Thyroid gland (tissue), 4 donors: ENCODE data around the gene SAMD11.

Experiments used
- POLR2A ChIP-seq, 2 donors: fragments of 450-650 bp; IDR thresholded peaks; one replicate each; pipeline ENCODE4 v1.6.1; 2017; ENCODE audit warnings: antibody characterized with exemption in 2 of 2, mild to moderate bottlenecking in 2 of 2, moderate library complexity in 1 of 2
- TF ChIP-seq, protein P1 (sequence below), 6 experiments: fragments of 200-600 bp in 3 of 6; fragments of 450-650 bp in 3 of 6; sonication (generic) in 3 of 6; IDR thresholded peaks; one replicate each; pipeline ENCODE4 v1.5.1; 2016 to 2019; ENCODE audit warnings: antibody characterized with exemption in 6 of 6, mild to moderate bottlenecking in 2 of 6, inconsistent platforms in 1 of 6, moderate library complexity in 1 of 6

- TF ChIP-seq, protein P1, sequence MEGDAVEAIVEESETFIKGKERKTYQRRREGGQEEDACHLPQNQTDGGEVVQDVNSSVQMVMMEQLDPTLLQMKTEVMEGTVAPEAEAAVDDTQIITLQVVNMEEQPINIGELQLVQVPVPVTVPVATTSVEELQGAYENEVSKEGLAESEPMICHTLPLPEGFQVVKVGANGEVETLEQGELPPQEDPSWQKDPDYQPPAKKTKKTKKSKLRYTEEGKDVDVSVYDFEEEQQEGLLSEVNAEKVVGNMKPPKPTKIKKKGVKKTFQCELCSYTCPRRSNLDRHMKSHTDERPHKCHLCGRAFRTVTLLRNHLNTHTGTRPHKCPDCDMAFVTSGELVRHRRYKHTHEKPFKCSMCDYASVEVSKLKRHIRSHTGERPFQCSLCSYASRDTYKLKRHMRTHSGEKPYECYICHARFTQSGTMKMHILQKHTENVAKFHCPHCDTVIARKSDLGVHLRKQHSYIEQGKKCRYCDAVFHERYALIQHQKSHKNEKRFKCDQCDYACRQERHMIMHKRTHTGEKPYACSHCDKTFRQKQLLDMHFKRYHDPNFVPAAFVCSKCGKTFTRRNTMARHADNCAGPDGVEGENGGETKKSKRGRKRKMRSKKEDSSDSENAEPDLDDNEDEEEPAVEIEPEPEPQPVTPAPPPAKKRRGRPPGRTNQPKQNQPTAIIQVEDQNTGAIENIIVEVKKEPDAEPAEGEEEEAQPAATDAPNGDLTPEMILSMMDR (IDR thresholded peaks at IDR 0.05) = peak in 3 of 6 experiments; percentile 20 to 51 (median 31)
- no peak for TF ChIP-seq POLR2A (IDR thresholded peaks at IDR 0.05)
Observed at GRCh38 chr1:938088-938683, 14.5 kb downstream of the SAMD11 start.
